GM18907 (cell line): ENCODE measurements around the gene SCML2.
"Not testable (repeated sequence)": the region's sequence is repeated elsewhere in the genome, so short reads cannot be mapped to it uniquely, and the experiment has no call there.

ENCODE experiments used
- ATAC-seq: cut with Tn5 transposase; IDR thresholded peaks from one replicate; pipeline ENCODE4 v1.9.1; 2021; ENCODE audit warnings: mild to moderate bottlenecking, moderate library complexity; ENCODE audit not compliant: unreplicated experiment

SCML2 gene

GRCh38 chrX:18354369-18355223 is at the start of gene SCML2:
Gene SCML2, minus strand, starts transcription at chrX:18354688. Its CDS starts 20,617 bp downstream, at chrX:18334071.
- no peak for ATAC-seq

GRCh38 chrX:18401848-18402213 is 47.3 kb upstream of the SCML2 start:
- ATAC-seq: no peak

- ATAC-seq: no peak
These were observed 40.0 kb upstream of the SCML2 start for GRCh38 chrX:18394477-18394876.

- no peak for ATAC-seq
These were observed 36.6 kb upstream of the SCML2 start for GRCh38 chrX:18390941-18391538.

GRCh38 chrX:18389966-18390365 is 35.5 kb upstream of the SCML2 start:
- ATAC-seq: no peak

- no peak for ATAC-seq
These were observed 23.3 kb upstream of the SCML2 start for GRCh38 chrX:18377796-18378195.

- not testable (repeated sequence) for ATAC-seq
These were observed 20.8 kb upstream of the SCML2 start for GRCh38 chrX:18375131-18375805.

- ATAC-seq: not testable (repeated sequence)
These were observed 14.6 kb upstream of the SCML2 start for GRCh38 chrX:18369096-18369495.

GRCh38 chrX:18368402-18368801 is 13.9 kb upstream of the SCML2 start:
- ATAC-seq: no peak

- ATAC-seq: no peak
These were observed 6.4 kb upstream of the SCML2 start for GRCh38 chrX:18360867-18361266.

- no peak for ATAC-seq
These were observed 538 bp downstream of the SCML2 start for GRCh38 chrX:18353931-18354368.

- ATAC-seq: no peak
These were observed 2.7 kb downstream of the SCML2 start for GRCh38 chrX:18351784-18352183.

- ATAC-seq: no peak
These were observed 6.4 kb downstream of the SCML2 start for GRCh38 chrX:18348047-18348446.

- no peak for ATAC-seq
These were observed 45.1 kb downstream of the SCML2 start for GRCh38 chrX:18309401-18309800.

GRCh38 chrX:18297251-18297650 is 57.2 kb downstream of the SCML2 start:
- no peak for ATAC-seq

- ATAC-seq: no peak
These were observed 59.6 kb downstream of the SCML2 start for GRCh38 chrX:18294893-18295292.

- no peak for ATAC-seq
These were observed 63.4 kb downstream of the SCML2 start for GRCh38 chrX:18291006-18291545.

GRCh38 chrX:18290200-18290599 is 64.3 kb downstream of the SCML2 start:
- ATAC-seq: no peak

- no peak for ATAC-seq
These were observed 65.8 kb downstream of the SCML2 start for GRCh38 chrX:18288716-18289115.

GRCh38 chrX:18286322-18286831 is 68.1 kb downstream of the SCML2 start:
- ATAC-seq: no peak

GRCh38 chrX:18278449-18278848 is 76.0 kb downstream of the SCML2 start:
- no peak for ATAC-seq
